Activated naive CD4-positive, alpha-beta T cell (primary cell): ENCODE measurements around the gene CLDN9.
A peak's percentile ranks its signal among the peaks of the same experiment; 100 is the strongest.

Experiments
- DNase-seq, 4 experiments: peaks; one replicate each; lab custom pipeline; 2025; lab: John Stamatoyannopoulos, UW

The CLDN9 gene

GRCh38 chr16:2996298-2996697 is 16.4 kb upstream of the CLDN9 start:
- DNase-seq = no peak

- DNase-seq = no peak
Measured at GRCh38 chr16:2999929-3000328, 12.8 kb upstream of the CLDN9 start.

GRCh38 chr16:3000540-3000939 is 12.2 kb upstream of the CLDN9 start:
- no peak for DNase-seq

GRCh38 chr16:3001316-3001715 is 11.4 kb upstream of the CLDN9 start:
- no peak for DNase-seq

- peak; percentile 87 to 94 (median 90) for DNase-seq
Measured at GRCh38 chr16:3003582-3004270, 9.0 kb upstream of the CLDN9 start.

GRCh38 chr16:3004319-3004718 is 8.4 kb upstream of the CLDN9 start:
- peak in 1 of 4 experiments; percentile 12 for DNase-seq

- DNase-seq = no peak
Measured at GRCh38 chr16:3004781-3005284, 7.9 kb upstream of the CLDN9 start.

GRCh38 chr16:3007059-3007956 is 5.4 kb upstream of the CLDN9 start:
- no peak for DNase-seq

- DNase-seq = no peak
Measured at GRCh38 chr16:3007957-3008689, 4.6 kb upstream of the CLDN9 start.

- no peak for DNase-seq
Measured at GRCh38 chr16:3008690-3009037, 4.1 kb upstream of the CLDN9 start.

GRCh38 chr16:3009568-3010390 is 2.9 kb upstream of the CLDN9 start:
- no peak for DNase-seq

GRCh38 chr16:3010510-3010909 is 2.2 kb upstream of the CLDN9 start:
- DNase-seq = no peak

GRCh38 chr16:3012246-3012645 is 477 bp upstream of the CLDN9 start:
- DNase-seq = no peak

GRCh38 chr16:3013491-3013951 is 798 bp downstream of the CLDN9 start:
- no peak for DNase-seq

GRCh38 chr16:3013998-3014690 is 1.4 kb downstream of the CLDN9 start:
- no peak for DNase-seq

- no peak for DNase-seq
Measured at GRCh38 chr16:3014971-3015370, 2.2 kb downstream of the CLDN9 start.

- no peak for DNase-seq
Measured at GRCh38 chr16:3015865-3016521, 3.3 kb downstream of the CLDN9 start.

GRCh38 chr16:3017344-3017743 is 4.6 kb downstream of the CLDN9 start:
- no peak for DNase-seq

- DNase-seq = no peak
Measured at GRCh38 chr16:3017794-3018506, 5.2 kb downstream of the CLDN9 start, which contains the start of gene CLDN6. Gene CLDN6, minus strand, starts transcription at chr16:3018183. Its CDS starts 2,162 bp downstream, at chr16:3016021.
